HG02588 (cell line): ENCODE measurements around the gene LSR.
A peak's percentile ranks its signal among the peaks of the same experiment; 100 is the strongest.

ENCODE experiments used
- ATAC-seq: cut with Tn5 transposase; IDR thresholded peaks from one replicate; pipeline ENCODE4 v1.9.1; 2021; ENCODE audit warnings: mild to moderate bottlenecking, moderate library complexity; ENCODE audit not compliant: unreplicated experiment

Gene LSR

GRCh38 chr19:35265900-35266519 lies 17.2 kb downstream of the LSR start:
- no peak for ATAC-seq

GRCh38 chr19:35266520-35267352 lies 17.9 kb downstream of the LSR start:
- ATAC-seq: no peak

- no peak for ATAC-seq
These were observed 18.6 kb downstream of the LSR start for GRCh38 chr19:35267353-35267817.

- peak; percentile 50 for ATAC-seq
These were observed 19.2 kb downstream of the LSR start for GRCh38 chr19:35267818-35268535.

GRCh38 chr19:35268536-35269437 lies 20.0 kb downstream of the LSR start, which contains the start of gene USF2:
USF2 (plus strand) TSS chr19:35268962; CDS start chr19:35269102, 140 bp downstream.
- peak; percentile 21 for ATAC-seq

GRCh38 chr19:35269438-35270117 lies 20.8 kb downstream of the LSR start:
- peak; percentile 49 for ATAC-seq

GRCh38 chr19:35270381-35270811 lies 21.6 kb downstream of the LSR start:
- ATAC-seq: no peak

- ATAC-seq: no peak
These were observed 22.7 kb downstream of the LSR start for GRCh38 chr19:35271546-35271945.

GRCh38 chr19:35272122-35272719 lies 23.4 kb downstream of the LSR start:
- ATAC-seq: no peak

GRCh38 chr19:35272954-35273649 lies 24.3 kb downstream of the LSR start:
- no peak for ATAC-seq

GRCh38 chr19:35273686-35274259 lies 25.0 kb downstream of the LSR start:
- ATAC-seq: no peak

GRCh38 chr19:35274323-35274722 lies 25.5 kb downstream of the LSR start:
- ATAC-seq: no peak

DNA sequence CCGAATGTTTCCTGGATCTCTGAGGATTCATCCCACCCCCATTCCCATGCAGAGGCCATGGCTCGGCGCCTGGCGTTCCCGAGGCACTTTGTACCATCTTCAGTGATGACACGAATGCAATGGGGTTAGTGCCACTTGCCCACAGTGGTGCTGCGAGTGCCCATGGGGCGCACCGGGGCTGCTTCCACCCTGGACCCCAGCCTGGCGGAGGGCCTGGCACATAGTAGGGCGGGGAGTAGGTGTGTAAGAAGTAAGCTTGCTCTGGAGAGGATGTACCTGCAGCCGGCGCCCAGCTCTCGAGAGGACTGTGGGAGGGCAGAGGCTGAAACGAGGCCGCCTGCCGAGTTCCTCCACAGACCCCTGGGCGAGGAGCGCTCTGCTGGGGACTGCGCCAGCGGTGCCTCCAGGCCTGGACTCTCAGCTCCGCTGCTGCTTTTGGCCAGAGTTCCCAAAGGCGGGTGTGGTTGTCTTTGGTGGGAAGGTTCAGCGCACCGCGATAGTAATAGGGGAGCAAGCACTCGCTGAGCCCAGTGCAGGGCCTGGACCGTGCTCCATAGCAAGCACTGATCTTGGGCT lies 28.0 kb downstream of the LSR start:
- ATAC-seq: no peak

DNA sequence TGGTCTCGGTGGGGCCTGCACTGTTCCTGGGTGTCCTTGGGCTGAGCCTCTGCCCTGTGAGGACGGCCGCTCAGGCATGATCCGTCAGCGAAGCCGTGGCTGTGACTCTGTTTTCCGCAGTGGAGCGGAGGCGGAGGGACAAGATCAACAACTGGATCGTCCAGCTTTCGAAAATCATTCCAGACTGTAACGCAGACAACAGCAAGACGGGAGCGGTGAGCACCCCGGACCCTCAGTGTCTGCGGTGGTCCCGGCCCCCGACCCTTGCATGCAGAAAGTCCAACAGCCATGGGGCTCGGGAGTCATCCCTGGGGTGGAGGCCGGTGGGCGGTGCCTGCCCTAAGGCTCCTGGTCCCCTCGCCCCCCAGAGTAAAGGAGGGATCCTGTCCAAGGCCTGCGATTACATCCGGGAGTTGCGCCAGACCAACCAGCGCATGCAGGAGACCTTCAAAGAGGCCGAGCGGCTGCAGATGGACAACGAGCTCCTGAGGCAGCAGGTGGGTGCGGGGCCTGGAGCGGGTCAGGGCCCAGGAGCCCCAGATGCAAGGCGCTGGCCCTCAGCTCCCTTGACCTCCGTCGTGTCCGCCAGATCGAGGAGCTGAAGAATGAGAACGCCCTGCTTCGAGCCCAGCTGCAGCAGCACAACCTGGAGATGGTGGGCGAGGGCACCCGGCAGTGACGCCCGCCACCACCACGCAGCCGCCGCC lies 29.9 kb downstream of the LSR start:
- ATAC-seq: no peak

DNA sequence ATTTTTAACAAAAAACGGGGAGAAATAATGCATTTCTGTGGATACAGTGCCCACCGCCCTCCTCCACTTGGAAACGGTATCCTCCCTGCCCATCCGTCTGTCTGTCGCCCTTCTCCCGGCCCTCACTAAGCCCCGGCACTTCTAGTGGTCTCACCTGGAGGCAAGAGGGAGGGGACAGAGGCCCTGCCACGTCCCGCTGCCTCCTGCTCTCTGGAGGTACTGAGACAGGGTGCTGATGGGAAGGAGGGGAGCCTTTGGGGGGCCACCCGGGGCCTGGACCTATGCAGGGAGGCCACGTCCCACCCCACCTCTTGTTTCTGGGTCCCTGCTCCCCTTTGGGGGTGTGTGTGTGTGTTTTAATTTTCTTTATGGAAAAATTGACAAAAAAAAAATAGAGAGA lies 30.6 kb downstream of the LSR start:
- ATAC-seq: no peak

- no peak for ATAC-seq
These were observed 31.4 kb downstream of the LSR start for GRCh38 chr19:35279985-35280821.

DNA sequence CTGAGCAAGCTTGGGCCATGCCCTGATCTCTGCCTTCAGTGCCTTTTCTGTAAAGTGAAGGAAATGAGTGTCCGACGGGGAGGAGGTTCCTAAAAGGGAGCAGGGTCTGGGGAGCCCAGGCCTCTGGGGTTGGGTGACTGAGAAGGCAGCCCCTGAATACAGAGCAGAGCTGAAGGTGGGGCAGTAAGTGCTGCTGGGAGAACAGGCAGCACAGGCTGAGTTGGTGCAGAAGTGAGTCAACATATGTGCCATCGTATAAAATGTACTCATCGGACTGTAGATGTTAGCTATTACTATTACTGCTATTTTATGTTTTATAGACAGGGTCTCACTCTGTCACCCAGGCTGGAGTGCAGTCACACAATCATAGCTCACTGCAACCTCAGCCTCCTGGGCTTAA lies 32.5 kb downstream of the LSR start:
- ATAC-seq: no peak
